Fibroblast of villous mesenchyme (primary cell): Measurements from ENCODE around the gene SIPA1L3. TPM values are rescaled to one million over a fixed set of nuclear protein-coding genes. Genes with fewer than 3 reads are reported as not detected.

Experiments used
- DNase-seq: peaks from one replicate; pipeline ENCODE4 v3.0.0-alpha.2; 2010; ENCODE audit warnings: low read depth
- H3K4me3 ChIP-seq: 2 replicates; pipeline ENCODE4 v1.5.1; 2011; ENCODE audit warnings: low read depth, mild to moderate bottlenecking, low read length
- total RNA-seq: library from RNA; depleted of rRNA; stranded (reverse); fragments of >200 nt; gene quantifications from 2 replicates; pipeline ENCODE4 v1.2.3, GENCODE V29; 2012
- TF ChIP-seq, protein P1 (sequence below): IDR thresholded peaks from 2 replicates; pipeline ENCODE4 v1.5.1; 2012; ENCODE audit warnings: low read depth, mild to moderate bottlenecking, low read length; ENCODE audit not compliant: insufficient read depth

Gene SIPA1L3
- total RNA-seq, 1 donor, result 19.0 TPM

DNA sequence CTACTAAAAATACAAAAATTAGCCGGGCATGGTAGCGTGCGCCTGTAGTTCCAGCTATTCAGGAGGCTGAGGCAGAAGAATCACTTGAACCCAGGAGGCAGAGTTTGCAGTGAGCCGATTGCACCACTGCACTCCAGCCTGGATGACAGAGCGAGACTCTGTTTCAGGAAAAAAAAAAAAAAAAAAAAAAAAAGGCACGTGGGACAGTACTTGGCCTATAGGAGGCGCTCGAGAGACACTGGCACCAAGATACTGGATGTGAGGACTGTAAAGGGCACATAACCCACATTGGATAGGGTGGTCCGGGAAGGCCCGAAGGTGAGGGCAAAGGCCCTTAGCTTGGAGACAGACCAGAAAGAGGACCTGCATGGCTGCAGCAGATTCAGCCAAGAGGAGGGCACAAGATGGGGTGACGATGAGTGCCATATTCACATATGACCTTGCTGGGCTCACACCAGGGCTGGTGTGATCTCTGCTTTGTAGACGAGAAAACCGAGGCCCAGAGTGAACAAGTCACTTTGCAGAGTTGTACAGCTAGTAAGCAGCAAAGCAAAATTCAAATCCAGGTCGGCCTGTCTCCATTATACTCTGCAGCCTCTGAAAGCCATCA, 227.6 kb downstream of the SIPA1L3 start:
- no peak overlapping the region for H3K4me3 ChIP-seq
- DNase-seq, result peak; percentile 39
- TF ChIP-seq, protein P1, sequence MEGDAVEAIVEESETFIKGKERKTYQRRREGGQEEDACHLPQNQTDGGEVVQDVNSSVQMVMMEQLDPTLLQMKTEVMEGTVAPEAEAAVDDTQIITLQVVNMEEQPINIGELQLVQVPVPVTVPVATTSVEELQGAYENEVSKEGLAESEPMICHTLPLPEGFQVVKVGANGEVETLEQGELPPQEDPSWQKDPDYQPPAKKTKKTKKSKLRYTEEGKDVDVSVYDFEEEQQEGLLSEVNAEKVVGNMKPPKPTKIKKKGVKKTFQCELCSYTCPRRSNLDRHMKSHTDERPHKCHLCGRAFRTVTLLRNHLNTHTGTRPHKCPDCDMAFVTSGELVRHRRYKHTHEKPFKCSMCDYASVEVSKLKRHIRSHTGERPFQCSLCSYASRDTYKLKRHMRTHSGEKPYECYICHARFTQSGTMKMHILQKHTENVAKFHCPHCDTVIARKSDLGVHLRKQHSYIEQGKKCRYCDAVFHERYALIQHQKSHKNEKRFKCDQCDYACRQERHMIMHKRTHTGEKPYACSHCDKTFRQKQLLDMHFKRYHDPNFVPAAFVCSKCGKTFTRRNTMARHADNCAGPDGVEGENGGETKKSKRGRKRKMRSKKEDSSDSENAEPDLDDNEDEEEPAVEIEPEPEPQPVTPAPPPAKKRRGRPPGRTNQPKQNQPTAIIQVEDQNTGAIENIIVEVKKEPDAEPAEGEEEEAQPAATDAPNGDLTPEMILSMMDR, result peak; percentile 69

DNA sequence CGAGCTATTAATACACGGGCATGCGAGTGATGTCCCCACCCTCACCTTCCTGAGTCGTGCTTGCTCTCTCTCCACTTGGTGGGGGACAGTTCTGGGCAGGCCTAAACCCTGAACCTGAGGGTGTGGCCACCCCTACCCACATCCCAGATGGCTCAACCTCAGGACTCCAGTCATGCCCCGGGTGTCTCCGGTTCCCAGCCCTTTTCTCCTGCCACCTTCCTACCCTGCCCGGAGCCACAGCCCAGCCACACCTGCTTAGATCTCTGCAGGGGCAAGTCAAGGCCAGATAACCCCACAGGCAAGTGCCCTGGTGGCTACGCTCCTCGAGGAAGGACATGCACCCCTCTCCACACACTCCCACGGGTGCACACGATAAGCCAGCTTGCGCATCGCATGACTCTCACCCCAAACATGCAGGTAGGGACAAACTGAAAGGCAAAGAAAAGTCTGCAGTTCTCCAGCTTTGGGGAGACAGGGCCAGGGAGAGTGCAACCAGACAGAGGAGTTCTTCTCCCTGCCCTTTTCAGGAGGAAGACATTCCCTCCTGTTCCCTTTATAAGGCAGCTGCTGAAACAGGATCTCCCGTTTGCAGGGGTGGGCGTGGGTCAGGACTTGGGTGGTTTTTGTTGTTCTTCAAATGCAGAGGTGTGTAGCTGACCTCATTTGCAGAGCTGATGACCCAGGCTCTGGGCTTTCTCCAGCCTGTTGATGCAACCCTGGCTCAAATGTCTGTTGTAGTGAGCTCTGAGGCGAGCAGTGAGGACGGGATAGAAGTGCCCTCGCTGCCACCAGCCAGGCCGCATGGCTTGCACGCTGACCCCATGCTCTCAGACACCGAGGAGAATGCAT, 228.4 kb downstream of the SIPA1L3 start:
- TF ChIP-seq, protein P1, result no peak
- no peak overlapping the region for H3K4me3 ChIP-seq
- DNase-seq, result peak; percentile 25

DNA sequence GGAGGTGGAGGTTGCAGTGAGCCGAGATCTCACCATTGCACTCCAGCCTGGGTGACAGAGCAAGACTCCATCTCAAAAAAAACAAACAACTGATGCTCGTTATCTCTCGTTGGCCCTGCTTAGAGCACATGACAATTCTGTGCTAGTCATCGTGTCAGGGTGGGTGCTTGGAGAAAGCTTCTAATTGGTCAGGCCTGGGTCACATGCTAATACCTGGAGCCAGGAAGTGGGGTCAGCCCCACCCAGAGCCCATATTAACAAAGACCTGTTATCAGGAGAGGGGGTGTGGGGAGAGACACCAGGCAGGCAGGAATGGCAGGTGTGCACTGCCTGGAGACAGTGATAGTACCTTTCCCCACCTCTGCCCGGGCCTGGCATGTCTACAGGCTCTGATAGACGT, 232.1 kb downstream of the SIPA1L3 start:
- no peak for DNase-seq
- TF ChIP-seq, protein P1, result no peak
- no peak overlapping the region for H3K4me3 ChIP-seq

- H3K4me3 ChIP-seq, result no peak overlapping the region
- TF ChIP-seq, protein P1, result no peak
- DNase-seq, result no peak
Observed at GRCh38 chr19:38141108-38141507, 234.1 kb downstream of the SIPA1L3 start.

DNA sequence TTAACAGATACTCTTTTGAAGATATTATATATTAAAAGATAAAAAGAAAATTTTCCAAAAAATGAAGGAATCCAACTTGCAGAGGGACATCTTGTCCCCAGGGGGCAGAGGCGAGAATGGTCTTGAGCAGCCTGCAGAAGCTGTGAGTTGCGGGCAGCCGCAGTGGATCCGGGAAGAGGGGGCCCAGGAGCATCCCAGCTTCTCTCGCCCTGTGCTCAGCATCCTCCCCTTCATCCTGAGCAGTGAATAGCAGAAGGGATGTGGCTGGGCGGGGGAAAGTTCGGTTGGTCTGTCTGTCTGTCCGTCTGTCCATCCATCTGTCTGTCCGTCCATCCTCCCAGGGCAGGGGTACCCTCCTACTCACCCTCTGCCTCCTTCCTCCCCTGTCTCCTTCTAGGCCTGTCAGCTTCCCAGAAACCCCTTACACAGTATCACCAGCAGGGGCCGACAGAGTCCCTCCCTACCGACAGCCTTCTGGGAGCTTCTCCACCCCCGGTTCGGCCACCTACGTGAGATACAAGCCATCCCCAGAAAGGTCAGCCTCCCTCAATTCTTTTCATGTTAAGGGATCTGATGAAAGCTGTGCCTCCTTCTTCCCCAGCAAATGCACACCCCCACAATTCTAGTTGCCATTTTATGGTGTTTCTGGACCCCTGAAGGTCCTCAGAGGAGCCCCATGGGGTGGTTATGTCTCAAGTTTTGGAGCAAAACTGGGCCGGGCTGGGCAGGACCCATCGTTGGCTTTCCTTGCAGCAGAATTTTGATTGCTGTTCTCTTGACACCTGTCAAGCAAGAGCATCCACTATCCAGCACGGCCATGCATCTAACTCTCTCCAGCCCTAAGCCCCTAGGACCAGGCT, 235.4 kb downstream of the SIPA1L3 start:
- DNase-seq, result peak; percentile 63
- TF ChIP-seq, protein P1, result peak; percentile 97
- no peak overlapping the region for H3K4me3 ChIP-seq

DNA sequence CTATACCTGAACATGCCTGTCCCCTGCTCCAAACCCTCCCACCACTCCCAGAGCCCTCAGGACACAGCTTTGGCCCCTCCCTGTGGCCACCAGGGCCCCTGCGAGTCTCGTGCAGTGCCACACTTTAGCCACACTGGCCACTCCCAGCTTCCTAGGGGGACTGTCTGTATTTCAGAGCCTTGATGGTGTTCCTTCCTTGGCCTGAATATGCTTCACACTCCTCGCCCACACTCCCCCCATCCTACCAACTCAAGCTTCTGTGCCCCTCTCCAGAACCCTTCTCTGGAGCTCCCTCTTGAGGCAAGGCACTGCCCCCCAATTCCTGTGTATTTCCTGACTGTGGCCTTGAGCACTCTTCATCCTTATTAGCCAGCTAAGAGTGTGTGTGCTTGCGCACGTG, 236.8 kb downstream of the SIPA1L3 start:
- H3K4me3 ChIP-seq, result no peak overlapping the region
- TF ChIP-seq, protein P1, result peak; percentile 11
- DNase-seq, result no peak
